GM12878 (cell line): ENCODE measurements around the gene IPO8. TPM values are rescaled to one million over a fixed set of nuclear protein-coding genes. Genes with fewer than 3 reads are reported as not detected.

Source experiments
- ATAC-seq: fragments of 200-7000 bp; cut with Tn5 transposase; 3 replicates; pipeline ENCODE4 v1.9.1; 2020; ENCODE audit warnings: mild to moderate bottlenecking, moderate library complexity
- BruUV-seq: library from RNA; stranded (reverse); fragments of 400-500 nt; replicated peaks from 2 replicates; lab custom pipeline; 2021; lab: Mats Ljungman, UMichigan
- CTCF ChIA-PET: fragments of 300-600 bp; sonication (Branson Sonifier 250); formaldehyde crosslinking; extraction: SDS; loops from one replicate; lab custom pipeline; 2021; ENCODE audit warnings: inconsistent platforms; lab: Yijun Ruan, JAX
- POLR2A ChIA-PET: fragments of 350-600 bp; formaldehyde crosslinking; extraction: SDS; loops from one replicate; lab custom pipeline; 2021; ENCODE audit warnings: inconsistent platforms; lab: Charles Lee
- RAD21 ChIA-PET: fragments of 300-600 bp; sonication (Branson Sonifier 250); formaldehyde crosslinking; loops from one replicate; lab custom pipeline; 2023; ENCODE audit warnings: antibody characterized with exemption; ENCODE audit not compliant: unreplicated experiment; lab: Charles Lee
- SMC1A ChIA-PET: fragments of 300-600 bp; sonication (Branson Sonifier 250); formaldehyde crosslinking; loops from one replicate; lab custom pipeline; 2023; ENCODE audit not compliant: unreplicated experiment, uncharacterized antibody; lab: Charles Lee
- DNase-seq: peaks from one replicate; pipeline ENCODE4 v3.0.0-alpha.2; 2011; ENCODE audit warnings: low read depth, low spot score
- FAIRE-seq: peaks from 3 replicates; lab custom pipeline; 2011; peaks lifted over from hg19 to GRCh38; lab: Jason Lieb, UNC
- H2AFZ ChIP-seq: 2 replicates; pipeline ENCODE4 v1.6.0; 2011; ENCODE audit warnings: low read depth, low read length, control low read depth; ENCODE audit not compliant: control insufficient read depth
- H3K27ac ChIP-seq: 2 replicates; pipeline ENCODE4 v1.5.1; 2011; ENCODE audit warnings: control low read depth; ENCODE audit not compliant: control insufficient read depth, insufficient read depth
- H3K27me3 ChIP-seq, 2 experiments: replicated peaks in 1 of 2; 2 replicates each; pipeline versions ENCODE4 v1.6.0 to v1.6.1; 2011; ENCODE audit warnings: low read length in 1 of 2; ENCODE audit not compliant: control insufficient read depth in 2 of 2, insufficient read depth in 2 of 2
- H3K36me3 ChIP-seq, 2 experiments: 2 replicates each; pipeline ENCODE4 v1.5.1; 2011; ENCODE audit warnings: low read length in 1 of 2; ENCODE audit not compliant: control insufficient read depth in 2 of 2, insufficient read depth in 2 of 2
- H3K4me1 ChIP-seq: 2 replicates; pipeline ENCODE4 v1.6.1; 2011; ENCODE audit warnings: mild to moderate bottlenecking, low read length, moderate library complexity, mixed read lengths; ENCODE audit not compliant: control insufficient read depth, insufficient read depth
- H3K4me2 ChIP-seq: 2 replicates; pipeline ENCODE4 v1.6.0; 2011; ENCODE audit warnings: control low read depth; ENCODE audit not compliant: control insufficient read depth, insufficient read depth
- H3K4me3 ChIP-seq: fragments of 200-600 bp; sonication (generic); 2 replicates; pipeline ENCODE4 v1.5.1; 2016
- H3K79me2 ChIP-seq: 2 replicates; pipeline ENCODE4 v1.6.0; 2011; ENCODE audit warnings: low read length; ENCODE audit not compliant: control insufficient read depth, insufficient read depth
- H3K9ac ChIP-seq: 2 replicates; pipeline ENCODE4 v1.8.0; 2011; ENCODE audit warnings: low read length, control low read depth, mixed read lengths; ENCODE audit not compliant: control insufficient read depth, insufficient read depth
- H3K9me3 ChIP-seq: replicated peaks from 3 replicates; pipeline ENCODE4 v1.5.1; 2011; ENCODE audit warnings: mild to moderate bottlenecking, low read length; ENCODE audit not compliant: control insufficient read depth, insufficient read depth
- H4K20me1 ChIP-seq: 2 replicates; pipeline ENCODE4 v1.6.0; 2011; ENCODE audit not compliant: control insufficient read depth, insufficient read depth
- CBX5 ChIP-seq: sonication (generic); IDR thresholded peaks from 2 replicates; pipeline ENCODE4 v1.6.1; 2016; ENCODE audit warnings: low read depth, moderate library complexity, mild to moderate bottlenecking, inconsistent platforms
- CUX1 ChIP-seq: IDR thresholded peaks from 2 replicates; pipeline ENCODE4 v1.6.1; 2012; ENCODE audit warnings: improper control_type of control experiment, low read depth, low read length; ENCODE audit not compliant: insufficient replicate concordance
- KDM1A ChIP-seq: fragments of 200-600 bp; sonication (generic); IDR thresholded peaks from 2 replicates; pipeline ENCODE4 v1.6.1; 2016; ENCODE audit warnings: borderline replicate concordance
- PAX5 ChIP-seq: IDR thresholded peaks from 2 replicates; pipeline ENCODE4 v1.6.1; 2011; ENCODE audit warnings: low read depth, low read length, borderline replicate concordance
- RCOR1 ChIP-seq: conservative IDR thresholded peaks from 2 replicates; pipeline ENCODE4 v1.6.1; 2012; ENCODE audit warnings: low read depth, low read length, improper control_type of control experiment
- RUNX3 ChIP-seq: IDR thresholded peaks from 2 replicates; pipeline ENCODE4 v1.6.1; 2012; ENCODE audit warnings: low read length, inconsistent platforms
- ZBTB33 ChIP-seq: fragments of 450-650 bp; IDR thresholded peaks from 2 replicates; pipeline ENCODE4 v1.6.1; 2017; ENCODE audit warnings: mild to moderate bottlenecking
- ZNF384 ChIP-seq: IDR thresholded peaks from 2 replicates; pipeline ENCODE4 v1.6.1; 2012; ENCODE audit warnings: low read depth, mild to moderate bottlenecking, low read length, improper control_type of control experiment, borderline replicate concordance
- WGBS: methylation state at CpG from one replicate; pipeline ENCODE4 v1.1.6; 2016; ENCODE audit warnings: low lambda C conversion rate; ENCODE audit not compliant: insufficient replicate concordance, insufficient coverage; ENCODE audit errors: missing lambda C conversion rate; 5-methylcytosine and 5-hydroxymethylcytosine counted together
- in situ Hi-C: fragments of 300-500 bp; cut with MboI; formaldehyde crosslinking; loops from 9 replicates; pipeline ENCODE4 v1.14.3; 2018; ENCODE audit warnings: mixed read lengths
- intact Hi-C: fragments of 100-400 bp; cut with micrococcal nuclease; formaldehyde crosslinking; loops from one replicate; pipeline ENCODE4 v1.14.2; 2022; ENCODE audit not compliant: unreplicated experiment
- polyA plus RNA-seq, 11 experiments: library from polyadenylated mRNA; depleted of rRNA in 4 of 11; unstranded in 6 of 11; stranded (reverse) in 5 of 11; fragments of >200 nt; fragmentation: Nextera tagmentation in 4 of 11; fragmentation: Illumina TruSeq in 1 of 11; extraction: Ambion mirVana in 4 of 11; extraction: Trizol in 1 of 11; gene quantifications; 1 replicate in 1 of 11; 2 replicates in 10 of 11; pipeline versions ENCODE4 v1.2.1 to v1.2.3, GENCODE V29; 2011 to 2016; ENCODE audit warnings: inconsistent platforms in 2 of 11, missing spikeins in 2 of 11, low read depth in 1 of 11
- total RNA-seq, 4 experiments: library from RNA; depleted of rRNA in 3 of 4; stranded (reverse); fragments of >200 nt in 3 of 4; fragmentation: Illumina TruSeq in 1 of 4; extraction: Trizol in 1 of 4; gene quantifications; 2 replicates each; pipeline versions ENCODE4 v1.2.1 to v1.2.3, GENCODE V29; 2013 to 2021
- TF ChIP-seq, protein P1 (sequence below): fragments of 450-650 bp; IDR thresholded peaks from 2 replicates; pipeline ENCODE4 v1.6.1; 2016; ENCODE audit warnings: mild to moderate bottlenecking, moderate library complexity, borderline replicate concordance

IPO8 gene
- total and polyA plus RNA-seq, 10 of the 15 experiments (the other 5 are each of a cell fraction or from before 2014, with no cell fraction given), result 6.9 to 38.5 (median 15.1) TPM

DNA sequence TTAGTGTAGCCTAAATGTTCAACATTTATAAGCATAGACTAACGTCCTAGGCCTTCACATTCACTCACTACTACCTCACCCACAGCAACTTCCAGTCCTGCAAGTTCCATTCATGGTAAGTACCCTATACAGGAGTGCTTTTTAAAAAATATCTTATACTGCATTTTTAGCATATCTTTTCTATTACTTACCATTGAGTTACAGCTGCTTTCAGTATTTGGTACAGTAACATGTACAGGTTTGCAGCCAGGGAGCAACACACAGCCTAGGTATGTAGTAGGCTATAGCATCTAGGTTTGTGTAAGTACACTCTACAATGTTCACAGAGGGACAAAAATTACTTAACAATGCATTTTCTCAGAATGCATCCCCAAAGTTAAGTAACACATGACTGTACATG is 17.4 kb downstream of the IPO8 start:
- H3K4me2 ChIP-seq, result no peak overlapping the region
- H3K79me2 ChIP-seq, result no peaks in the 10 kb centered on the region
- no peak overlapping the region for H3K27ac ChIP-seq
- H3K36me3 ChIP-seq, result peaks cover 0 to 15% of the 10 kb centered on the region in 2 experiments; a peak in 1 of 4 replicates
- intact Hi-C loops (no loop called here), in situ Hi-C loops (no loop called here)
- H3K27me3 ChIP-seq, result no peaks in the 10 kb centered on the region
- no peak overlapping the region for H2AFZ ChIP-seq
- no peak for DNase-seq
- no peak for FAIRE-seq
- H4K20me1 ChIP-seq, result no peaks in the 10 kb centered on the region
- H3K4me1 ChIP-seq, result no peaks in the 10 kb centered on the region
- no TSS peak for BruUV-seq
- SMC1A ChIA-PET, result no interaction called here
- H3K9ac ChIP-seq, result no peak overlapping the region
- POLR2A ChIA-PET, result no interaction called here
- CTCF ChIA-PET, result interaction anchor here (0.6 to 1.3 kb wide), 2 partner anchors 12 to 129 kb away, joined by 3 read pairs; no protein-coding TSS in a partner anchor
- 97% methylated on average over 1 of the region's 1 CpG for whole genome bisulfite sequencing
- no peaks in the 10 kb centered on the region for H3K9me3 ChIP-seq
- RAD21 ChIA-PET, result no interaction called here
- ATAC-seq, result no peak
- no peak overlapping the region for H3K4me3 ChIP-seq
- TF ChIP-seq CBX5 (no peak), KDM1A (no peak), ZBTB33 (no peak), ZNF384 (no peak), PAX5 (no peak), RCOR1 (no peak), CUX1 (no peak), RUNX3 (no peak)
- TF ChIP-seq, protein P1, sequence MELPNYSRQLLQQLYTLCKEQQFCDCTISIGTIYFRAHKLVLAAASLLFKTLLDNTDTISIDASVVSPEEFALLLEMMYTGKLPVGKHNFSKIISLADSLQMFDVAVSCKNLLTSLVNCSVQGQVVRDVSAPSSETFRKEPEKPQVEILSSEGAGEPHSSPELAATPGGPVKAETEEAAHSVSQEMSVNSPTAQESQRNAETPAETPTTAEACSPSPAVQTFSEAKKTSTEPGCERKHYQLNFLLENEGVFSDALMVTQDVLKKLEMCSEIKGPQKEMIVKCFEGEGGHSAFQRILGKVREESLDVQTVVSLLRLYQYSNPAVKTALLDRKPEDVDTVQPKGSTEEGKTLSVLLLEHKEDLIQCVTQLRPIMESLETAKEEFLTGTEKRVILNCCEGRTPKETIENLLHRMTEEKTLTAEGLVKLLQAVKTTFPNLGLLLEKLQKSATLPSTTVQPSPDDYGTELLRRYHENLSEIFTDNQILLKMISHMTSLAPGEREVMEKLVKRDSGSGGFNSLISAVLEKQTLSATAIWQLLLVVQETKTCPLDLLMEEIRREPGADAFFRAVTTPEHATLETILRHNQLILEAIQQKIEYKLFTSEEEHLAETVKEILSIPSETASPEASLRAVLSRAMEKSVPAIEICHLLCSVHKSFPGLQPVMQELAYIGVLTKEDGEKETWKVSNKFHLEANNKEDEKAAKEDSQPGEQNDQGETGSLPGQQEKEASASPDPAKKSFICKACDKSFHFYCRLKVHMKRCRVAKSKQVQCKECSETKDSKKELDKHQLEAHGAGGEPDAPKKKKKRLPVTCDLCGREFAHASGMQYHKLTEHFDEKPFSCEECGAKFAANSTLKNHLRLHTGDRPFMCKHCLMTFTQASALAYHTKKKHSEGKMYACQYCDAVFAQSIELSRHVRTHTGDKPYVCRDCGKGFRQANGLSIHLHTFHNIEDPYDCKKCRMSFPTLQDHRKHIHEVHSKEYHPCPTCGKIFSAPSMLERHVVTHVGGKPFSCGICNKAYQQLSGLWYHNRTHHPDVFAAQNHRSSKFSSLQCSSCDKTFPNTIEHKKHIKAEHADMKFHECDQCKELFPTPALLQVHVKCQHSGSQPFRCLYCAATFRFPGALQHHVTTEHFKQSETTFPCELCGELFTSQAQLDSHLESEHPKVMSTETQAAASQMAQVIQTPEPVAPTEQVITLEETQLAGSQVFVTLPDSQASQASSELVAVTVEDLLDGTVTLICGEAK, result no peak
